ENCODE results near the gene RNF214. TPM values are rescaled to one million over a fixed set of nuclear protein-coding genes. Genes with fewer than 3 reads are reported as not detected.

Gene RNF214
- total RNA-seq, 1 experiment from 2014 or later = 37.8 TPM

- no TSS peak for BruUV-seq (replicated peaks)
- intact Hi-C loops (cut with micrococcal nuclease; ENCODE audit: unreplicated experiment) = loop anchor here (1.0 to 2.0 kb wide), 2 partner anchors 11 to 95 kb away; partner anchors contain the start of genes BACE1, PCSK7 and RNF214
- CTCF ChIA-PET = interaction anchor here (0.8 kb wide), 1 partner anchor 11 kb away, joined by 3 read pairs; no protein-coding TSS in a partner anchor
Observed at GRCh38 chr11:117327567-117328374, 95.3 kb downstream of the RNF214 start, which contains the start of gene CEP164. Gene CEP164, plus strand, starts transcription at chr11:117327854. Its CDS starts 10,733 bp downstream, at chr11:117338587.

GRCh38 chr11:117328375-117329010, 96.0 kb downstream of the RNF214 start:
- POLR2A ChIA-PET (ENCODE audit: low non-redundant PET) = interaction anchor here (0.6 kb wide), 1 partner anchor 32 kb away, joined by 30 read pairs; no protein-coding TSS in a partner anchor
- DNase-seq (ENCODE audit: low spot score) = no peak
- BruUV-seq (replicated peaks) = no TSS peak
- no peaks in the 10 kb centered on the region for H3K9me3 ChIP-seq (ENCODE audit: low read depth, low read length, poor library complexity, severe bottlenecking)
- CTCF ChIA-PET = no interaction called here
- H3K36me3 ChIP-seq (ENCODE audit: insufficient read depth, low read length, poor library complexity, severe bottlenecking) = no peaks in the 10 kb centered on the region
- TF ChIP-seq CTCF (conservative IDR thresholded peaks at IDR 0.05; ENCODE audit: low read depth, low read length) = no peak
- no peak for TF ChIP-seq EZH2 (IDR thresholded peaks at IDR 0.05; ENCODE audit: borderline replicate concordance, low read depth, low read length, poor library complexity, severe bottlenecking)
- intact Hi-C loops (cut with micrococcal nuclease; ENCODE audit: unreplicated experiment) = no loop called here
- H3K27me3 ChIP-seq (replicated peaks; ENCODE audit: insufficient read depth, low read depth, low read length, poor library complexity) = no peaks in the 10 kb centered on the region
- H3K27ac ChIP-seq (ENCODE audit: low read depth, low read length, poor library complexity, severe bottlenecking) = peak overlapping the region; percentile 78
- H3K4me1 ChIP-seq (ENCODE audit: insufficient read depth, low read length, poor library complexity, severe bottlenecking) = peaks cover 7% of the 10 kb centered on the region
- H3K4me3 ChIP-seq (ENCODE audit: low read depth, low read length, poor library complexity, severe bottlenecking) = peak overlapping the region; percentile 65

More at GRCh38 chr11:117327567-117328374, 95.3 kb downstream of the RNF214 start, which contains the start of gene CEP164:
- H3K27ac ChIP-seq (ENCODE audit: low read depth, low read length, poor library complexity, severe bottlenecking) = peak within 1 kb of the TSS; percentile 78
- H3K4me3 ChIP-seq (ENCODE audit: low read depth, low read length, poor library complexity, severe bottlenecking) = peak within 1 kb of the TSS; percentile 65
- H3K9me3 ChIP-seq (ENCODE audit: low read depth, low read length, poor library complexity, severe bottlenecking) = no peaks in the 10 kb centered on the region
- TF ChIP-seq EZH2 (IDR thresholded peaks at IDR 0.05; ENCODE audit: borderline replicate concordance, low read depth, low read length, poor library complexity, severe bottlenecking) = no peak
- no peak for TF ChIP-seq CTCF (conservative IDR thresholded peaks at IDR 0.05; ENCODE audit: low read depth, low read length)
- DNase-seq (ENCODE audit: low spot score) = peak; percentile 99
- POLR2A ChIA-PET (ENCODE audit: low non-redundant PET) = interaction anchor here (0.6 to 1.0 kb wide), 4 partner anchors 12 to 1083 kb away, joined by 3 to 34 read pairs (median 4); partner anchors contain the start of gene BACE1
- H3K4me1 ChIP-seq (ENCODE audit: insufficient read depth, low read length, poor library complexity, severe bottlenecking) = peaks cover 7% of the 10 kb centered on the region
- no peaks in the 10 kb centered on the region for H3K27me3 ChIP-seq (replicated peaks; ENCODE audit: insufficient read depth, low read depth, low read length, poor library complexity)
- H3K36me3 ChIP-seq (ENCODE audit: insufficient read depth, low read length, poor library complexity, severe bottlenecking) = no peaks in the 10 kb centered on the region

GRCh38 chr11:117332843-117333242, 100.4 kb downstream of the RNF214 start:
- no TSS peak for BruUV-seq (replicated peaks)

More at GRCh38 chr11:117332843-117333242, 100.4 kb downstream of the RNF214 start:
- no peak for DNase-seq (ENCODE audit: low spot score)
- no peaks in the 10 kb centered on the region for H3K36me3 ChIP-seq (ENCODE audit: insufficient read depth, low read length, poor library complexity, severe bottlenecking)
- TF ChIP-seq EZH2 (IDR thresholded peaks at IDR 0.05; ENCODE audit: borderline replicate concordance, low read depth, low read length, poor library complexity, severe bottlenecking) (no peak), CTCF (conservative IDR thresholded peaks at IDR 0.05; ENCODE audit: low read depth, low read length) (no peak)
- intact Hi-C loops (cut with micrococcal nuclease; ENCODE audit: unreplicated experiment) = no loop called here
- H3K9me3 ChIP-seq (ENCODE audit: low read depth, low read length, poor library complexity, severe bottlenecking) = no peaks in the 10 kb centered on the region
- ChIA-PET POLR2A (ENCODE audit: low non-redundant PET) (no interaction called here), CTCF (no interaction called here)
- H3K27ac ChIP-seq (ENCODE audit: low read depth, low read length, poor library complexity, severe bottlenecking) = no peak overlapping the region
- H3K27me3 ChIP-seq (replicated peaks; ENCODE audit: insufficient read depth, low read depth, low read length, poor library complexity) = no peaks in the 10 kb centered on the region
- peaks cover 7% of the 10 kb centered on the region for H3K4me1 ChIP-seq (ENCODE audit: insufficient read depth, low read length, poor library complexity, severe bottlenecking)
- H3K4me3 ChIP-seq (ENCODE audit: low read depth, low read length, poor library complexity, severe bottlenecking) = no peak overlapping the region
